NCI-H446 treated with DMSO at 0.1 percent for 48 hours (cell line): ENCODE measurements around the gene ZNF492.
"Not testable (repeated sequence)": the region's sequence is repeated elsewhere in the genome, so short reads cannot be mapped to it uniquely, and the experiment has no call there.

Experiments
- DNase-seq: peaks from one replicate; lab custom pipeline; 2025; lab: John Stamatoyannopoulos, UW

Gene ZNF492

DNA sequence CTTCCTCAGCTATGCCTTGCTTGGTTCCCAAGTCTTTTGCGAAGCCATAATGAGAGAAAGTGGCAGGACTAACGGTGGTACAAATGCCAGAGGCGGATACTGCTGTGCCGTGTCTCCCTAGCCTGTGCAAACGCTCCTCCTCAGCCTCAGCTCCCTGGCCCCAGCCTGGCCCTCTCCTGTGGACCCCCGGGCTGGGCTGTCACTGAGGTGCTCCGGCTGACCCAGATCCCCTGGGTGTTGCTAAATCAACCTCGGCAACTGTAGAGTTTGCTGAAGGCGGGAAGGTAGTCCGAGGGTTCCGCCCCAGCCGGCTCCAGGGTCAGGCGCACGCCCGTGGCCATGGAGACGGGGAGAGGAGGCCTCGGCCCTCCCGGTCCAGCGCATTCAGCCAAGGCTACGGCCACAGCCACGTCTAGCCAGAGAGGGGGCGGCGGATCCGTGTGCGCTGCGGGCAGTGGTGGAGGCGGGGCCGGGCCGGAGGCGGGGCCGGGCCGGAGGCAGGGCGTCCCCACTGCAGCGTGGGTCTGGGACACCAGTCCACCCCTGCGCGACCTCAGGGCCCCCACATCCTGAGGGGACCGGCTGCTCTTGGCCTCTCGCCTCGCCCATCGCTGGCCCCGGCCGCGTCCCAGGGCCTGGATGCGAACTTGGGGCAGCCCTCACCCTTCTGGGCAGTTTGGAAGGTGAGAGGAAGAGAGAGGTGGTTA is 16.4 kb upstream of the ZNF492 start:
- no peak for DNase-seq

DNA sequence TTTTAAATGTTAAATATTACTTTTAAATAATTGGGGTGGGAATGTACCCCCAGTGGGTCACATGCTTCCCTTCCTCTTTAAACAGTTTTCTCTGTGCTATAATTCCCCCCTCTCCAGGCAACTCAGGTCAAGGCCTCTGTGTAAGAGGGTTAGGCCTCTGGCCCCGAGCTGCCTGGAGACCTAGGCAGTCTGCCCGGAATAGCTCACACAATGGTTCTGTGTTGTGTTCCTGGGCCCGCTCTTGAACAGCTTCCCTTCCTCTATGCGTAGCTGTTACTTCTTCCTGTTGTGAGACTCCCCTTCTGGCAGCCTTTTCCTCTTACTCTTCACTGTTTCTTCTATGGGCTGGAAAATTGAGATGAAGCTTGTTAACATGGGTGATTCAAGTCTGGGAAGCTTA is 14.8 kb upstream of the ZNF492 start:
- DNase-seq = no peak

DNA sequence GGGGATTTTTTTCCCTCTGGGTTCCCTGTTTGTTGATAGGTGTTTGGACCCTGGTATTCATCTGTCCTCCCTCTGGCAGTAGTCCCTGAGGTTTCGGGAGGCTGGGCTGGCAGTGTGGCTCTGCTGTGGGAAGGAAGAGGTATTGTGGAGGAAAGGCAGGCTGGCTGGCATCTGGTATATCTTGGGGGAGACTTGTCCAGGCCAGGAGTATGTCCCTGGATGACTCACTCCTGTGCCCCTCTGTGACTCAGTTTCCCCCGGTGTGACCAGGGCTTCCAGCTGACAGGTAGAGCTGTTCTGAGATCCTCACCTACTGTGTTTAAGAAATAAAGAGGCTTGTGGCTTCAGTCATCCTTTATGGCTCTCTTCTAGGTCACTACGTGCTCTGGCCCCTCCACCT is 14.2 kb upstream of the ZNF492 start:
- DNase-seq = no peak

DNA sequence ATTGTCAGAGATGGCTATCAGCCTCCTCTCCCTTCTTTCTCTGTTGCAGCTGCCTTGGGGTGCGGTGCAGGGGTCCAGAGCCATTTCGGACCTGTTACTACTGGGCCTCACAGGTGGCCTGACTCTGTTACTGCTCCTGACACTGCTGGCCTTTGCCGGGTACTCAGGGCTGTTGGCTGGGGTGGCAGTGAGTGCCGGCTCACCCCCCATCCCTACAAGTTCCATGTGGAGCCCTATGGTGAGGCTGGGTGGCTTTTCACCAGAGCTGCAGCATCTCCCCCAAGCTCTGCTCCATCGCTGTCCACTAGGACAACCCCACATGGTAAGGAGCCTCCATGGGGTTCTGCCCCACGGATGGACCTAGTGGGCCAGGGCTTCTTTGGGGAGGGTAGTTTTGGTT is 13.7 kb upstream of the ZNF492 start:
- DNase-seq = no peak

DNA sequence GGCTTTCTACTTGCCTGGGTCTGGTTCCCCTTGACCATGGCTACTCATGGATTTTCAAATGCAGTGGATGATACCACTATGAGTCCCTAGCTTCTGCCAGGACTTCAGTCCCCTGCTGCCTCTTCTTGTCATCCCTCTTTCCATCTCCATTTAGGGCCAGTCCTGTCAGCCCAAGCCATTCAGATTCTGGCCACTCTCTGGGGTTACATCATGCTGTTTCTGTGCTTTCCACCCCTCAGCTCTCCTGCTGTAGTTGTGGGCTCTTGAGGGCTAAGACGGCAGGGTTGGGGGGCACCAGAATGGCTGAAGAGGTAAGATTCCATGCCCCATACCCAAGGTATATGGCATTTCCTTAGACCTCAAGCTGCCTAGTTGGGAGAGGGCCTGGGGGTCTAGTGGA is 13.2 kb upstream of the ZNF492 start:
- no peak for DNase-seq

DNA sequence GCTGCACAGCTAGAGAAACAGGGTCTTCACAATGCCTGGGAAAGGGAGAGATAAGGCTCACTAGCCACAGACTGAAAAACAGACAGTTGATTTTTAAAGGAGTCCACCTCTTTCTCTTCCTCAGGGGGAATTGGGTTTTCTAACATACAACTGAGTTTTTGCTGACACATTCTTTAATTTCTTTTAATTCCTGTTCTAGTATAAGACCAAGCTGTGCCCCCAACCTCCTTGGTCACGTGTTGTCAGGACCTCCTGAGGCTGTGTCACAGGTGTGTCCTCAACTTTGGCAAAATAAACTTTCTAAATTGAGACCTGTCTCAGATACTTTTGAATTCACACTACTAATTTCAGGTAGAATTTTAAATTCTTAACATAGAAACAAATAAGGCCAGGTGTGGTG is 12.1 kb upstream of the ZNF492 start:
- no peak for DNase-seq

DNA sequence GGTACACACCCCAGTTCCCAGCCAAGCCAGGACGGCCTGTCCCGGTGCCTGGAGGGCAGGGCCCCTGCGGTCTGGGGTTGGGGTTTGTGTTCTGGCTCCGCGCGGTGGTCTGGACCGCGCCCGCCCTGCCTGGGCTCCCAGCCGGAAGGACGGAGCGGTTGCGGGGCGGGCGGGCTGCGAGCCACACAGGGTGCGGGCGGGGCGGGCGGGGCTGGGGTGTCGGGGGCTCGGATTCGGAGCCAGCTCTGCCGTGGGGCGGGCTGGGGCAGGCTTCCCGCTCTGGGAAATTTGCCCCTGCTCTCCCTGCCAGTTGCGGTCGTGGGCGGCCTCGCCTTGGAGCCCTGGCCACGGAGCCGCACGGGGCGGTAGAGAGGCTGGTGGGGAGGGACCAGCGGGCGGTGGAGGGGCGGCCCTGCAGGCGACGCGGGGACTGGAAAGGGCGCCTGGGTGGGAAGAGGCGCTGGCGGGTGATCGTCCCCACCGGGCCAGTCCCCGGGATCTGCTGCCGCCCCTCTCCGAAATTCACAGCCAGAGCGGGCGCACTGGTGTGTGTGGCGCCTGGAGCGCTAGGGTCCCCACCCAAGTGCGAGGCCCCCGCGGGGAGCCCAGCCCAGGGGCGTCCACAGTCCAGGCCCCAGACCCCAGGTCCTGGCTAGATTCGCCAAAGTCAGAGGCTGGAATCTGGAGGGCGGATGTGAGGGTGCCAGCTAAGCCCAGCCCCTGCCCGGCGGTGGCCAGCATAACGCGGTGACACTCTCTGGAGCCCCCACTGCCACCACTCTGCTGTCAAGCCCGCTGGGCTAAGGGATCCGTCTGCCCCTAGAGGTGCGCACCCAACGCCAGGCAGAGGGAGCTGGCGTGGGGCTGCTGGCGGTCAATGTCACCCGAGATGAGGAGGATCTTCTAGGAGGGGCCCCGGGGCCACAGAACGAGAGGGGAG is 11.0 kb upstream of the ZNF492 start:
- no peak for DNase-seq

DNA sequence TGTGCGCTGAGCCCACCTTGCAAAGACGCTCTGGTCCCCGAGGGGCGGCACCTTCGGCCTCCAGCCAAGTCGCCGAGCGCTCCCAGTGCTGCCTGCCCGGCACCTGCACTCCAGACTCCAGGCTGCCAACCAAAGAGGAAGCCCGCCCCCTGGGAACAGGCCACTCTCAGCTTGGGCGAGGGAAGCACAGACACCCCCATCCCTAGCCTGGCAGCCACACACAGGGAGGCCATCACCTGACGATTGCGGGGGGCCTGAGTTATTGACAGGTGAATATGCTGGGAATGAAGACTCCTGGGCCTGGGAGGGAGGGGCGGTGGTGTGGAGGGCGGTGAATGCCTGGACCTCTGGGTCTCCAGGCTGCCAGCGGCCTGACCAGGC is 10.3 kb upstream of the ZNF492 start:
- no peak for DNase-seq

DNA sequence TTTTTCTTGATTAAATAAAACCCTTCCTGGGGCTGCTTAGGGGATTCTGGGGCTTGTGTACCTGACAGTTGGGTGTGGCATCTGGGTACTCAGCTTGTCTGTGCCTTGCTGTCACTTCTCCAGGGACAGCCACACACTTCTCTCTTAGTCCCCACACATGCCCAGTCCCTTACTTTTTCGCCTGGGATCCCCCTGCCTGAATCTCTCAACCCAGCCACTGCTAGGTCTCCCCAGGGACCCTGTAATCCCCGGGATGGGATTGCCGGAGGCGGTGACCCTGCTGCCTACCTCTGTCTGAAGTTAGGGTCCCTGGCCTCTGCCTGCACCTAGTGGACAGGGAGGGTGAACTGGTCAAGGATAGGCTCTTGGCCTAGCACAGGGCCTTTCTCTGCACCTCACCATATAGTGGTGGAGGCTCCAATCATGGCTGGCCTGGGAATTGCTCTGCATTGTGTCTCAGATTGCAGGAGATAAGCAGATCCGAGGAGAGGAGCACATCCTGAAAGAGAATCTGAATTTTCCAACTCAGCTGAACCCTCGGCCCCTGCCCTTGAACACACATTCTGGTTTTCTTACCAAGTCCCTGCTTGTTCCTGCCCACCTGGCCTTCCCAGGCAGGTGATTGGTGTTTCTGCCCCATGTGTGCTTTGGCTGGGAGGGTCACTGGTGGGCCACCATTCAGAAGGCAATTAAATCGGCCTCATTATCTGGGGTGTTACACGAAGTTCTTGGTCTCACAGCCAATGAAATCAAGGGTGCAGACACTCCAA is 8.7 kb upstream of the ZNF492 start:
- no peak for DNase-seq

DNA sequence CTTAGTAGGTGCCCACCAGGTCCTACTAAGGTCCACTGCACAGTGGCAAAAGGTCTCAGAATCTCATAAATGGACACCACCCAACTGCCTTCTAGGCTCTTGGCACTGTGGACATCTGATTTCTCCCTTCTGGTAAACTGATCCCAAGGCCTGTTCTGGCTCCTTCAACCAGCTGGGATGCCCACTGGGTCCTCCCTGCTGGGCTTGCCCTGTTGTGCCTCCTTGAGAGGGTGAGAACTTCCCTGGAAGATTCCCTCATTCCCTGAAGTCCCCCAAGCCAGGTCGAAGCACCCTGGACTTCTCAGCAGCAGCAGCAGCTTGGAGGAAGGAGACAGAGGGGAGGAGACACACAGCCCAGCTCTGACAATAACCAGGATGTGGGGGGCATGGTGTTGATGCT is 6.6 kb upstream of the ZNF492 start:
- no peak for DNase-seq

DNA sequence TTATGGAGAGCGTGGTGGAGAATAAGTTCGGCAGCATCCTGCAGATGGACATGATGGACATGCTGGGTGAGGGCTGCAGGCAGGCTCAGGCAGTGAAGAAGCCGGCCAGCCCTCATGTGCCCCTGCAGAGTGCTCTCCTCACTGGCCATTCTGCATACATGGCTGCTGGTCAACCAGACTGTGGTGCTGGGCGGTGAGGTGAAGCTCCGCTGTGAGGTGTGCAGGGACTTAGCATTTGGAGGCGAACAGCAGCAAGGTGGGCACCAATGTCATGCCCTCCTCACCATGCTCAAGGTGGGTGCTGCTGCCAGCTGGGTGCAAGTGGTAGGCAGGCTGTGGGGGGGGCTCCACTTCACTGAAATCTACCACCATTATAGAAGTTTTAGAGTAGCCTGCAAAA is 5.7 kb upstream of the ZNF492 start:
- no peak for DNase-seq

DNA sequence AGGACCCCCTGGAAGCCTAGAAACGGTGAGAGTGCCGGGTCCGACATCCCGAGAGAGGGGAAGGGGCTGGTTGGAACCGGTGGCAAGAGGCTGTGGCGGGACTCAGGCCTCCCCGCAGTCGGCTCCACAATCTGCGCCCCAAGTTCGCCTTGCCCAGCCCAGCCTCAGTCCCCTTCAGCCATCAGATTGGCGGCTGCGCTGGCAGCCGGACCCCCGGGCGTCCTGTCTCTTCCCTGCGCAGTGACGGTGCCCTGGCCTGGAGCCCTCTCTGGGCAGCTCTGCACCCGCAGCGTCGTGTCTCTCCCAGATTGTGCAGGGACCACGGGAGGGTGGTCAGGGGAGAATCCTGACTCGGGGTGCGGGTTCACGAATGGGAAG is 315 bp downstream of the ZNF492 start:
- no peak for DNase-seq

DNA sequence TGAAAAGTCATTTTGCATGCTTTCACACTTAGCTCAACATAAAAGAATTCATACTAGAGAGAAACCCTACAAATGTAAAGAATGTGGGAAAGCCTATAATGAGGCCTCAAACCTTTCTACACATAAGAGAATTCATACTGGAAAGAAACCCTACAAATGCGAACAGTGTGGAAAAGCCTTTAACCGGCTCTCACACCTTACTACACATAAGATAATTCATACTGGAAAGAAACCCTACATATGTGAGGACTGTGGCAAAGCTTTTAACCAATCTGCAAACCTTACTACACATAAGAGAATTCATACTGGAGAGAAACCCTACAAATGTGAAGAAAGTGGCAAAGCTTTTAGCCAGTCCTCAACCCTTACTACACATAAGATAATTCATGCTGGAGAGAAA is 51.4 kb downstream of the ZNF492 start:
- not testable (repeated sequence) for DNase-seq

DNA sequence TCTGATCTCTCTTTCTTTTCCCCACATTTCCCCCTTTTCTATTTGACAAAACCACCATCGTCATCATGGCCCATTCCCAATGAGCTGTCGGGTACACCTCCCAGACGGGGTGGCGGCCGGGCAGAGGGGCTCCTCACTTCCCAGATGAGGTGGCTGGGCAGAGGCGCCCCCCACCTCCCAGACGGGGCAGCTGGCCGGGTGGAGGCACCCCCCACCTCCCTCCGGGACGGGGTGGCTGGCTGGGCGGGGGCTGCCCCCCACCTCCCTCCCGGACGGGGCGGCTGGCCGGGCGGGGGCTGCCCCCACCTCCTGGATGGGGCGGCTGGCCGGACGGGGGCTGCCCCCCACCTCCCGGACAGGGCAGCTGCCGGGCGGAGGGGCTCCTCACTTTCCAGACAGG is 68.5 kb downstream of the ZNF492 start:
- DNase-seq = not testable (repeated sequence)

DNA sequence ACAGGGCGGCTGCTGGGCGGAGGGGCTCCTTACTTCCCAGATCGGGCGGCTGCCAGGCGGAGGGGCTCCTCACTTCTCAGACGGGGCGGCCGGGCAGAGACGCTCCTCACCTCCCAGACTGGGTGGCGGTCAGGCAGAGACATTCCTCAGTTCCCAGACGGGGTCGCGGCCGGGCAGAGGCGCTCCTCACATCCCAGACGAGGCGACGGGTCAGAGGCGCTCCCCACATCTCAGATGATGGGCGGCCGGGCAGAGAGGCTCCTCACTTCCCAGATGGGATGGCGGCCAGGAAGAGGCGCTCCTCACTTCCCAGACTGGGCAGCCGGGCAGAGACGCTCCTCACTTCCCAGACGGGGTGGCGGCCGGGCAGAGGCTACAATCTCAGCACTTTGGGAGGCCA is 69.0 kb downstream of the ZNF492 start:
- DNase-seq = not testable (repeated sequence)

DNA sequence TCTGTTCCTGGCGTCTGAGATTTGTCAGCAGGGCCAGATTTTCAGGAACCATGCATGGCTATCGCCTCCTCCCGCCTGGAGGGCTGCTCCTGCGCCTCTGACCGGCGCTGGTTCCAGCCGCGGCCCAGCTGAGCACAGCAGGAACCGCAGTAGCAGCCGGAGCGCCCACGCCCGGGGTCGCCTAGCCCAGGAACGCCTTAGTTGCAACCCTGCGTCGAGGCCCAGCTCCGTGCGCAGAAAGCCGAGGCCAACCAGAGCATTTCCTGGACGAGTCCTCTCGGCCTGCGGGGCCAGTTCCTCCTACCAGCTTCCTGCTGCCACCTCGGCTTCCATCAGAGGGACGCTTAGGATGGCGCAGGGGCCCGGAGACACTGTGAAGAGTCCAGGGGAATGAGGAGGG is 74.9 kb downstream of the ZNF492 start:
- DNase-seq = no peak
